ENCODE results near the gene CALM3.

CALM3 gene

DNA sequence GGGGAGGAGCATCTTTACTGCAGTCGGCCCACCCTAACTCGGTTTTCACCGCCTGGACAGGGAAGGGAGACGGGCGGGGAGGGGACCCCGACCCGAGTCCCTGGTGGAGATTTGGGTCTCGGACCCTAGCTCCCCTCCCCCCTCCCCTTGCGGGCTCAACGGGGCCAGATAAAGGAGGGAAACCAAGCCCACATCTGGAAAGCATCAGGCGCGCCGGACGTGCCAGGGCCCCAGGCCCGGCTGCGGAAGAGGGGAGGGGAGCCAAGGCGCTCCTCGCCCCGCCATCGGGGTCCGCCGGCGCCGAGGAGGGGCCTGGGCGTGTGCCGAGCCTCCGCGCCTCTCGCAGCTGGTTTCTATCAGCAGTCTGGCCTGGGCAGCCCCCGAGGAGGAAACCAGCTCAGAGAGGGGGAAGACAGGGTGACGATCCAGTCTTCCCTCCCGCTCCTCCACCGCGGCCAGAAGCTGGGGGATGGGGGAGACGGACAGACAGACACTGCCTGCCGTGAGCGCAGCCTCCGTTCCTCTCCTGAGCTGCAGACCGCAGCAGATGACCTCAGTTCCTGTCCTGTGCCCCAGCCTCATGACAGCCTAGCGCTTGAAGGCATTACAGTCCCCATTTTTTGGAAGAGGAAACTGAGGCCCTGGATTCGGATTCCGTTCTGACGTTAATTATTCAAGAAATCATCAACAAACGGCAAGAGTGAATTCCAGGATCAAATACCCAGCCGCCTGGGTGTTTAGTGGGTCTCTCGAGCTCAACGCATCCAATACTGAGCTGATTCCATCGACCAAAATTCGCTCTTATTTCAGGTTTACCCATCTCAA is 38.4 kb downstream of the CALM3 start:
- DNase-seq, result peak; percentile 65

DNA sequence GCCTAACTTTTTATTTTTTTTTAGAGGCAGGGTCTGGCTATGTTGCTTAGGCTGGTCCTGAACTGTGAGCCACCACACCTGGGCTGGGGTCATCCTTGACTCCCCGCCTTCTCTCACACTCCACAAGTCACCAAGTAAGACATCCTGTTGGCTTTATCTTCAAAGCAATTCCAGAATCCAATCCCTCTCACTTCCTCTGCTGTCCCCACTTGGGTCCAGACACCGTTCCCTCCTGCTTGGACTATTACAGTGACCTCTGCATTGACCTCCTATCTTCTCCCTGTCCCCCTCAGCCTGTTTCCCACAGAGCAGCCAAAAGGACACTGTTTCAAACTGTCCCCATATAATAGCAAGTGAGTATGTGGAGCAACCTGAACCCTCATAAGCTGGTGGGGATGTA is 39.5 kb downstream of the CALM3 start:
- DNase-seq, result no peak

DNA sequence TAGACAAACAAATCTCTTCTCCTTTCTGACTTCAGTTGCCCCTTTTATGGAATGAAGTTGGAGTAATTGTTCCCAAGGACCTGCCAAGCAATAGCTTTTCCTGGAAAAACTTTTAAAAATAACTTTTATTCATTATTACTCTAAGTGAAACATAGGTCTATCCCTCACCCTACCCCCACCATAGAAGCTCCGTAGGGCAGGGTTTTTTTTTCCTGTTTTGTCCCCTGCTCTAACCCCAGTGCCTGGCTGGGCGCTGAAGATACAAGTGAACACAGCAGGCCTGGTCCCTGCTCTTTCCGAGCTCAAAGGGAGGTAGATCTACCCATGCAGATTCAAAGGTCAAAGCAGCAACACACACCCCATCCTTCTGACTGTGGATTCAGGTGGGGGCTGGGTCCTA is 43.6 kb downstream of the CALM3 start:
- DNase-seq, result no peak

DNA sequence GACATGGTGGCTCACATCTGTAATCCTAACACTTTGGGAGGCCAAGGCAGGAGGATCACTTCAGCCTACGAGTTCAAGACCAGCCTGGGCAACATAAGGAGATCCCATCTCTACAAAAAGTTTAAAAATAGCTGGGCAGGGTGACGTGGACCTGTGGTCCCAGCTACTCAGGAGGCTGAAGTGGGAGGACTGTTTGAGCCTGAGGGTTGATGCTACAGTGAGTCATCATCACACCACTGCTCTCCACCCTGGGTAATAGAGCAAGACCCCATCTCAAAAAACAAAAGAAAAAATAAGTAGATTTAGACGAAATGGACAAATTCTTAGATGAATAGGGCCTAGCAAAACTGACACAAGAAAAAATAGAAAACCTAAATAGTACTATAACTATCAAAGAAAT is 45.3 kb downstream of the CALM3 start:
- DNase-seq, result no peak

DNA sequence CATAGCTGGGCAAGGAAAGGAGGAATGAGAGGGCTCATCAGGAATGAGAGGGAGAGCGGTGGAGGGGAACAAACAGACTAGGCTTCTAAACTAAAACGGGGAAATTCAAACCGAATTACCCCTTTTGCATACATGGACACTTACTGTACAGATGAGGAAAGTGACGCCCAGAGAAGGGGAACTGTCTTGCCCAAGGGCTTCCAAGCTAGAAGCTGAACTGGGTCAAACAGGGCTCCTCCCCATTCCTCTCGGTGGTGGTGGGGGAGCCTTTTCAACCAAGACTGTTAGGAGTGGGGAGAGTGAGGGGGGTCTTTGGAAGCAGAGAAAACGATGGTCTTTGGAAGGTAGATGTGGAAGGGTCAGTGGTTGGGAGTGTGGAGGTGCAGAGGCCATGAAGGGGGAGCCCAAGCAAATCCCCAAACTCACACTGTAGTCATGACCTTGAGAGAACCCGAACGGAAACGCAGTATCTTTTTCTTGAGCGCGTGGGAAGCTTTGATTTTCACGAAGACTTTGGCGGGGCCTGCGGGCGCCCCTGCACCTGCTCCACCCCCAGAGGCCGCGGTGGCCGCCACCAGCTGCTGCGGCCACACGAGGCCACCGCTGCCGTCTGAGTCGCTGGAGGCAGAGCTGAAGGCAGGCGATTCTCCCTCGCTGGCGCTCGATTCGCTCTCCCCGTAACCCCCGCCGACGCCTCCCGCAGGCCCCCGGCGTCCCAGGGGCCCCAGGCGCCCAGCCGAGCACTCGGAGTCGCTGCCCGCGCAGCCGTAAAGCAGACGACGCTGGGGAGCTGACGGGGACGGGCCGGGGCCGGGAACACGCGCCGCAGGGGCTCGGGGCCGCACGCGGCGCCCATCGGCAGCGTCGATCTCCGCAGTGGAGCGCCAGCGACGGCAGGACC is 47.2 kb downstream of the CALM3 start:
- no peak for DNase-seq

DNA sequence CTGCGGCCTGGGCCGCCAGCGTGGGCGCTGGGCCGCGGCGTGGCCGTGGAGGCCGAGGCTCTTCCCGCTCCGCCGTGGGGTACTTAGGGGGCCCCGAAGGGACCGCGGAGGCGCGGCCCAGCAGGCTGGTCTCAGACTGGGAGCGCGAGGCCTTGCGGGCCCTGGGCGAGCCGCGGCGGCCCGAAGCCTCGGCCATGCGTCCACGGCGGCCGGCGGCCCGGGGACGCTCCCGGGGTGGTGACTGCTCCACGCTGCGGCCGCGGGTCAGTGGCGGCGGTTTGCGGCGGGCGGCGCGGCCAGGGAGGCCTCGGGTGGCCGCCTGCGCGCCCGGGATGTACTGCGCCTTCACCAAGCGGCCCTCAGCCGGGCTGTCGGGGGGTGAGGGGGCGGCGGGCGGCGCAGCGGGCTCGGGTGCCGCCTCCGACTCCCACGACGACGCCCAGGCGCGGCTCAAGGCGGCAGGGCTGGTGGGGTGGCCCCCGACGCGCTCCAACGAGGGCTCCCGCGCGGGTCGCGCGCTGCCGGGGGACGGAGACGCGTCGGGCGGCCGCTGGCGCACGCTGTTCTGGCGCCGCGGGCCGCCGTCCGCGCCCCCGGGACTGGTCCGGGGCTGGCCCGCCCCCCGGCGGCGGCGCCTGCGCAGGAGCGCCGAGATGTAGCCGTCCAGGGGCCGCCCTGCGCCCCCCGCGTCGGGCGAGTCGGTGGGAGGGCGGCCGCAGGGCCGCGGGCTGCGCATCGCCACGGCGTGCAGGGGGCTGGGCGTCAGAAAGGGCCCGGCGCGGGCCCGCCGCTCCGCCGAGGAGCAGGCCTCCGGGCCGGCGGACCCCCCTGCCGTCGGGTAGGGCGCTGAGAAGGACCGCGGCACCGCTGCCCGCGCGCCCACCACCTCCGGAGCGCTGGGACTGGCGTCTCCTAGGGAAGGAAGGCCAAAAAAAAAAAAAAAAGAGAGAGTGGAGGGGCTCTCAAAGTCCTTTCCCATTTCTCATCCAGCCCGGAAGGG is 48.1 kb downstream of the CALM3 start:
- no peak for DNase-seq

DNA sequence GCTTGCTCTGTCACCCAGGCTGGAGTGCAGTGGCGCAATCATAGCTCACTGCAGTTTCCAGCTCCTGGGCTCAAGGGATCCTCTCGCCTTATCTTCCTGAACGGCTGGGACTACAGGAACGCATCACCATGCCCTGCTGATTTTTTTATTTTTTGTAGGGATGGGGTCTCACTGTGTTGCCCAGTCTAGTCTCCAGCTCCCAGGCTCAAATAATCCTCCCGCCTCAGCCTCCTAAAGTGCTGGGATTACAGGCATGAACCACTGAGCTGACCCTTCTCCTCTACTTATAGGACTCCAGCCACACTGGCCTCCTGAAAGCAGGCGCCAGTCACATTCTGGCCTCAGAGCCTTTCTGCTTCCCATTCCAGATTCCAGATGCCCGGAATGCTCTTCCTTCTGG is 49.3 kb downstream of the CALM3 start:
- no peak for DNase-seq

DNA sequence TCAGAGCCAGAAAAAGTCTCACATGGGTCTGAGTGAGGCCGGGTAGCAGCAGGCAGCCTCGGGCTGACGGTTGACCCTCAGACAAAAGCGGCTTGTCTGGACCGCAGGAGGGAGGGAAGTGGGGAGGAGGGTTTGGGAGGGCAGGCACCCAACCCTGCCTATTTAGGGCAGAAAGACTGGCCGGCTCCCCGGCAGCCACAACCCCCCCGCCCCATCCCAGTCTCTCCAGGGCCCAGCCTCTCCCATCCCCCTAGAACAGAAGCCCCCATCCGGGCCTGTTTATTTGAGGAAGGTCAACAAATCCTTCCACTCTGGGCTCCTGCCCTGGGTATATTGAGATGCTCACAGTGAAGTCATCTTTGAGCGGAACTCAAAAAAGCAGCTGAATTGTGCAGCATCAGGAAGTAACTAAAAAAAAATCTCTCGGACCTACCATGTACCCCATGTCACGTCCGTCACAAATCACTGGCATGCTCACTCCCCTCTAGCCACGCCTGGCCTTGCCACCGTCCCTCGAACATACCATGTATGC is 53.6 kb downstream of the CALM3 start:
- no peak for DNase-seq

DNA sequence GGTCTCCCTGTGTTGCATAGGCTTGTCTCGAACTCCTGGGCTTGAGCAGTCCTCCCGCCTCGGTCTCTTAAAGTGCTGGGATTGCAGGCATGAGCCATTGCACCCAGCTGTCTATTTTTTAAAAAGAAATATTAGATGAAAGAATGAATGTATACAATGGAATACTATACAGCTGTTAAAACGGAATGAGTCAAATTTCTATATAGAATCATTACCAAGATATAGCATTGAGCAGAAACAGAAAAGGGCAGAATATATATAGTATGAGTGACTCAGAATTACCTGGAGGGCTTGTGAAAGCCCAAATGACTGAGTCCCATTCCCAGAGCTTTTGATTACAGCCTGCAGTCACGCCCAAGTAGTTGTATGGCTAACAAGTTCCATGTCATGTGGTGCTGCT is 55.4 kb downstream of the CALM3 start:
- DNase-seq, result no peak

DNA sequence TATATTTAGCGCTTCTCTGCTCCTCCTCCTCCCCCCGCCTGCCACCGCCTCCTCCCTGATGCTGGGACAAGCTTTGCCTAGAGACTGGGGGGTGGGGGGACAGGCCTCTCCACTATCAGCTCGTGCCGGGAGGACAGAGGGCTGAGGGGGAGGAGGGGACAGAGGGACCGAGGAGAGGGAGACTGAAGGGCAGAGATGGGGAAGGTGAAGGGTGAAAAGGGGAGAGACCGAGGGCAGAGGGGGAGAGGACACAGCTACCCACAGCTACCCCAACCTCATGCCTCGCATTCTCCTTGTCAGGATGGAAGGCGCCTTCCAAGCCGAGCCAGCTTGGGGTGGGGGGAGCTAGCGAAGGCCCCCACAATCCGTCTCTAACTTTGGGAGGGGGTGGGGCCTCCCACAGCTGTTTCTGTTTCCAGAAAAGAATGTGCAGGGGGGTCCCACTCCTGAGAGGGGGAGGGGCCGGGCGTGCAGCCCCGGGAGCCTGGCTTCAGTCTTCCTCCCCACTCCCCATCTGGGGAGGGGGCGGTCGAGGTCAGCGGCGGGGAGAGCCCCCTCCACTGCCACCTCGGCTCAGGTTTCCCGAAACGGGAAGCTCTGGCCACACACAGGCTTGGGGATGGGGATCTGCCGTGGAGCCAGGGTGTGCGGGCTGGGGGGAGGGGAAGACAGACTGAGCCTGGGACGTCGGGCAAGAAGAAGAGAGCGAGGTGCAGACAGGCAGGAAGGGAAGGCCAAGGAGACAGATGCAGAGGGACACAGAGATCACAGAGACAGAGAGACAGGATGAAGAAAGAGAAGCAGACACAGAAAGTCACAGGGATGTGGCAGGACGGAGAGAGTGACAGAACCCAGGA is 58.2 kb downstream of the CALM3 start:
- peak; percentile 26 for DNase-seq

DNA sequence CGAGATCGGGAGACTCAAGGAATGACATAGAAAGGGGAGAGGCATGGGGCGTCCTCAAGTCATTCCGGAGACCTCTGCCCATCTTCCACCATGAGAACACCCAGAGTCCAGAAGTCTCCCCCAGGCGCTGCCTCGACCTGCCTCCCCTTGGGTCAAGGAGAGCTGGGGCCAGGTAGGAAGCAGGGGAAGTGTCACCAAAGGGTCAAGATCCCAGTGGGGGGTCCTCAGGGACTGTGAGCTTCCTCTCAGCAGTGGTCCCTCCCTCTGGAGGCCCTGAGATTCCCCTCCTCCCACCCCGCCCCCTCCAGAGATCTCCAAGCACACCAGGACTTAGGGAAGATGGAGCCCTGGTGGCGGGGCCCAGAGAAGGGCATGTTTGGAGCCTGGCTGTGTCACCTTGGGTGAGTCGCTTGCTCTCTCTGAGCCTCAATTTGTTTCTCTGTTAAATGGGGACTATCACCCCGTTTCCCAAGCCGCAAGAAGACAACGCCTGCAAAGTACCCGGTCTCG is 58.9 kb downstream of the CALM3 start:
- no peak for DNase-seq

Measured in CD4-positive, alpha-beta T cell treated with Interleukin-15 for 1 hour (primary cell).